ENCODE data around the gene OLFML2B.

OLFML2B gene

GRCh38 chr1:161936786-161937185, 86.9 kb downstream of the OLFML2B start:
- Histone ChIP-seq H3K79me2 (ENCODE audit: low read length) (no peaks in the 10 kb centered on the region), H3K27me3 (ENCODE audit: low read depth, low read length) (no peaks in the 10 kb centered on the region), H3K4me2 (ENCODE audit: low read length) (no peak overlapping the region), H4K20me1 (ENCODE audit: insufficient read depth, low read length) (no peaks in the 10 kb centered on the region), H3K9ac (ENCODE audit: low read length) (no peak overlapping the region), H3K4me3 (ENCODE audit: low read length) (no peak overlapping the region), H3K9me3 (ENCODE audit: insufficient read depth, low read length) (no peaks in the 10 kb centered on the region), H3K36me3 (replicated peaks; ENCODE audit: low read depth, low read length) (no peaks in the 10 kb centered on the region), H3K4me1 (ENCODE audit: low read length) (peaks cover 4% of the 10 kb centered on the region), H3K27ac (ENCODE audit: low read length) (no peak overlapping the region), H2AFZ (ENCODE audit: low read depth, low read length) (no peak overlapping the region)
- TF ChIP-seq CTCF (IDR thresholded peaks at IDR 0.05; ENCODE audit: low read depth, low read length) (no peak), EZH2phosphoT487 (IDR thresholded peaks at IDR 0.05; ENCODE audit: low read depth) (no peak)

- Histone ChIP-seq H3K9ac (ENCODE audit: low read length) (no peak overlapping the region), H2AFZ (ENCODE audit: low read depth, low read length) (no peak overlapping the region), H3K27me3 (ENCODE audit: low read depth, low read length) (no peaks in the 10 kb centered on the region), H4K20me1 (ENCODE audit: insufficient read depth, low read length) (no peaks in the 10 kb centered on the region), H3K4me1 (ENCODE audit: low read length) (peaks cover 4% of the 10 kb centered on the region), H3K36me3 (replicated peaks; ENCODE audit: low read depth, low read length) (no peaks in the 10 kb centered on the region), H3K27ac (ENCODE audit: low read length) (no peak overlapping the region), H3K4me2 (ENCODE audit: low read length) (no peak overlapping the region), H3K9me3 (ENCODE audit: insufficient read depth, low read length) (no peaks in the 10 kb centered on the region), H3K4me3 (ENCODE audit: low read length) (no peak overlapping the region), H3K79me2 (ENCODE audit: low read length) (no peaks in the 10 kb centered on the region)
- TF ChIP-seq CTCF (IDR thresholded peaks at IDR 0.05; ENCODE audit: low read depth, low read length), result no peak
- TF ChIP-seq EZH2phosphoT487 (IDR thresholded peaks at IDR 0.05; ENCODE audit: low read depth), result no peak
Observed at GRCh38 chr1:161935264-161935663, 88.4 kb downstream of the OLFML2B start.

DNA sequence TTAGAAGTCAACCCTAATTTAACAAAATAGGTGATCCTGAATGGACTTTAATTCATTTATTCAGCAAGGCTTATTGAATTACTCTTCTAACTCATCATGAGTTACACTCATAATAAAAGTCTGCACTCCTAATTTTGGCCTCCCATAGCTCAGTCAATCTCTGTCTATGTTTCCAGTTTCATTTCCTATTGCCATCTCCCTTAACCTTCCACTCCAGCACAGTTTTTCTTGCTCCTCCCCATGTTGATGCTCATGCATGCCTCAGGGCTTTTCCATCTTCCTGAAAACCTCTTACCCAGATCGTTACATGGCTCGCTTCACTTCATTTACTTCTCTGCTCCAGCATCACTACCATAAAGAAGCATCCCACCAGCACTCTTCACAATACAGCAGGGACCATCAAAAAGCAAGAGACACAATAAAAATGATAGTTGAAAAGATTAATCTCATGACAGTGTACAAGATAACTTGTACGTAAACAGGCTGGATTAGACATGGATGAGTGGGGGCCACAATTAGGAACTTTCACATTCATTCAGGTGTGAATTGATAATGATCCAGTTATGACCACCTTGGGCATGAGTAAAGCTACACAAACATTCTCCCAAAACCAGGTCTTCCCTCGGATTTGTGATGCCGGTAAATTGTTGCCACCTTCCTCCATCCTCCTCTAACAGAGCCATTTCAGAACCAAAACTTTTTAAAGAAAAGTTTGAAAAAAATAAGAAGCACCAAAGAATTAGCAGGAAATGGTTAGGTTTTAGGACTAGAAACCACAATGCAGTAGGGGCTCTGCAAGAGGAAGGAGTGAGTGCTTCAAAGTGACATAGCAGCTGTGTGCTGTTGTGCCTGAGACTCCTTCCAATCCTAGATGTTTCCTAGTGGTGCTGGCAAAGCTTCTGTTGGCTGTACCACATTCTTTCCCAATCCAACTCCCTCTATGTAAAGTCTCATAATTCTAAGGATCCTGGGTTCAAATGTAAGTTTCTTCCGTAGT, 89.8 kb downstream of the OLFML2B start:
- Histone ChIP-seq H4K20me1 (ENCODE audit: insufficient read depth, low read length) (no peaks in the 10 kb centered on the region), H3K4me2 (ENCODE audit: low read length) (no peak overlapping the region), H3K4me3 (ENCODE audit: low read length) (no peak overlapping the region), H2AFZ (ENCODE audit: low read depth, low read length) (no peak overlapping the region), H3K79me2 (ENCODE audit: low read length) (no peaks in the 10 kb centered on the region), H3K27ac (ENCODE audit: low read length) (no peak overlapping the region), H3K4me1 (ENCODE audit: low read length) (no peaks in the 10 kb centered on the region), H3K9ac (ENCODE audit: low read length) (no peak overlapping the region), H3K9me3 (ENCODE audit: insufficient read depth, low read length) (no peaks in the 10 kb centered on the region), H3K27me3 (ENCODE audit: low read depth, low read length) (no peaks in the 10 kb centered on the region), H3K36me3 (replicated peaks; ENCODE audit: low read depth, low read length) (no peaks in the 10 kb centered on the region)
- TF ChIP-seq CTCF (IDR thresholded peaks at IDR 0.05; ENCODE audit: low read depth, low read length), result no peak
- no peak for TF ChIP-seq EZH2phosphoT487 (IDR thresholded peaks at IDR 0.05; ENCODE audit: low read depth)

Measured in OCI-LY3 (cell line).